HG03558 (cell line): Measurements from ENCODE around the gene PFKFB3.
A peak's percentile ranks its signal among the peaks of the same experiment; 100 is the strongest.
"Not testable (repeated sequence)": the region's sequence is repeated elsewhere in the genome, so short reads cannot be mapped to it uniquely, and the experiment has no call there.

Experiments
- ATAC-seq: cut with Tn5 transposase; IDR thresholded peaks from one replicate; pipeline ENCODE4 v1.9.1; 2021; ENCODE audit warnings: moderate number of reproducible peaks; ENCODE audit not compliant: unreplicated experiment; ENCODE audit errors: extremely low read depth

PFKFB3 gene

GRCh38 chr10:6202684-6203330 lies at the start of gene PFKFB3:
Gene PFKFB3, plus strand, starts transcription at chr10:6202932. Its CDS starts 329 bp downstream, at chr10:6203261.
- ATAC-seq: peak; percentile 50

- ATAC-seq: no peak
Observed at GRCh38 chr10:6153845-6154244, 48.9 kb upstream of the PFKFB3 start.

GRCh38 chr10:6154566-6154965 lies 48.2 kb upstream of the PFKFB3 start:
- no peak for ATAC-seq

- no peak for ATAC-seq
Observed at GRCh38 chr10:6158276-6158675, 44.5 kb upstream of the PFKFB3 start.

- ATAC-seq: no peak
Observed at GRCh38 chr10:6161921-6162320, 40.8 kb upstream of the PFKFB3 start.

GRCh38 chr10:6162589-6163356 lies 40.0 kb upstream of the PFKFB3 start:
- no peak for ATAC-seq

GRCh38 chr10:6163364-6164270 lies 39.1 kb upstream of the PFKFB3 start:
- peak; percentile 83 for ATAC-seq

GRCh38 chr10:6164271-6165095 lies 38.2 kb upstream of the PFKFB3 start:
- ATAC-seq: no peak

GRCh38 chr10:6165221-6165725 lies 37.5 kb upstream of the PFKFB3 start:
- no peak for ATAC-seq

GRCh38 chr10:6165933-6166332 lies 36.8 kb upstream of the PFKFB3 start:
- ATAC-seq: not testable (repeated sequence)

GRCh38 chr10:6167456-6167855 lies 35.3 kb upstream of the PFKFB3 start:
- no peak for ATAC-seq

GRCh38 chr10:6168084-6168483 lies 34.6 kb upstream of the PFKFB3 start:
- no peak for ATAC-seq

- no peak for ATAC-seq
Observed at GRCh38 chr10:6170638-6171037, 32.1 kb upstream of the PFKFB3 start.

- no peak for ATAC-seq
Observed at GRCh38 chr10:6171881-6172695, 30.6 kb upstream of the PFKFB3 start.

GRCh38 chr10:6173203-6173602 lies 29.5 kb upstream of the PFKFB3 start:
- ATAC-seq: no peak

- no peak for ATAC-seq
Observed at GRCh38 chr10:6174201-6174874, 28.4 kb upstream of the PFKFB3 start.

GRCh38 chr10:6175329-6176055 lies 27.2 kb upstream of the PFKFB3 start:
- ATAC-seq: no peak
